B cell (primary cell): ENCODE data around the gene EPN1.

ENCODE experiments used
- CTCF ChIP-seq: fragments of 200-600 bp; IDR thresholded peaks from one replicate; pipeline ENCODE4 v1.8.0; 2022; ENCODE audit warnings: antibody characterized with exemption, mild to moderate bottlenecking
- EZH2 ChIP-seq: IDR thresholded peaks from 2 replicates; pipeline ENCODE4 v1.6.1; 2012; ENCODE audit warnings: borderline replicate concordance, low read depth, mild to moderate bottlenecking, moderate library complexity, low read length; ENCODE audit not compliant: insufficient read depth, poor library complexity, severe bottlenecking

DNA sequence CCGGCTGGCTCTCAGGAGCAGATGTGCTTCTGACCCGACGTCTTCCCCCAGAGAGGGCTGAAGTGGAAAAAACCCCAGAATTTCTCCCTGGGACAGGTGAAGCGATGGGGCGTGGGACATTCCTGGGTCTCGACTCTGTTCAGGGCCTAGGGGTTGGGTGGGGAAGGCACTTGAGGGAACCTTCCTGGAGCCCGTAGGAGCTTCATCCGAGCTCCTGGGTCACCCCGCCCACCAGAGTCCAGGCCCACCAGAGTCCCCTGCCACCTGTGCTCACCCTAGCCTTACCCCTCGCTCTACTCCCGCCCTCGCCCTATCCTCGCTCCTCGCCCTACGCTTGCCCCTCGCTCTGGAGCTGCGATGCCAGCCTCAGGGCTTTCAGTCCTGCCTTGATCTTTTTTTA, 23.2 kb downstream of the EPN1 start:
- no peak for TF ChIP-seq CTCF
- no peak for TF ChIP-seq EZH2
